ENCODE measurements around the gene TMCO4.

The TMCO4 gene

DNA sequence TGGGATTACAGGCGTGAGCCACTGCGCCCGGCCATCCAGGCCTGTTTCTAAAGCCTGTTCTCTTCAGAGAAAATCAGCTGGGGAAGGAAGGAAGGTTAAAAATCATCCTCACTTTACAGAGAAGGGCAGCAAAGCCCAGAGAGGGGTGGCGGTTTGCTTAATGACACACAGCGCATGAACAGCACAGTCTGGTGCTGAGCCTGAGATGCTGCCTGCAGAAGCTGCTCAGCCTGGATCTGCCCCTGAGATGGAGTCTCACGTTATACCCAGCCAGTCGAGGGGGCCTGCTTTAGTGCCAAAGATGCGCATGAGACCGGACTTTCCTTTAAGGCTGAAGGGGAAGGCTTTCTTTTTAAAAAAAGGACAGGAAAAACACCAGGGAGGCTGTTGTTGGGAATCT lies 113.7 kb downstream of the TMCO4 start:
- DNase-seq (ENCODE audit: low read depth in 2 of 2) = no peak

DNA sequence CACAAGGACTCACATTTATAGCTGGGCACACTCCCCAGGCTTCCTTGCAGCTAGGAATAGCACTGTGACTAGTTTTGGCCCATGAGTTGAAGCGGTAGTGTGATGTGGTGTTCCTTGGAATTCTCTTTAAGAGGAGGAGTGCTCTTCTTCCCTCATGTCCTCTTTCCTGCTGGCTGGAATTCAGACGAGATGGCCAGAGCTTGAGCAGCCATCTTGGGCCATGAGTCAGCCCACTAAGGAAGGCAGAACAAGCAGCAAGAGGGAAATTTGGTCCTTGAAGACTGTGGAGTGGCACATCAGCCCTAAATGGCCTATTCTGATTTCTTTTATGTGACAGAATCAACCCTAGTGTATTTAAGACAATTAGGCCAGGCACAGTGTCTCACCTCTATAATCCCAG lies 115.0 kb downstream of the TMCO4 start:
- DNase-seq (ENCODE audit: low read depth in 2 of 2) = no peak

DNA sequence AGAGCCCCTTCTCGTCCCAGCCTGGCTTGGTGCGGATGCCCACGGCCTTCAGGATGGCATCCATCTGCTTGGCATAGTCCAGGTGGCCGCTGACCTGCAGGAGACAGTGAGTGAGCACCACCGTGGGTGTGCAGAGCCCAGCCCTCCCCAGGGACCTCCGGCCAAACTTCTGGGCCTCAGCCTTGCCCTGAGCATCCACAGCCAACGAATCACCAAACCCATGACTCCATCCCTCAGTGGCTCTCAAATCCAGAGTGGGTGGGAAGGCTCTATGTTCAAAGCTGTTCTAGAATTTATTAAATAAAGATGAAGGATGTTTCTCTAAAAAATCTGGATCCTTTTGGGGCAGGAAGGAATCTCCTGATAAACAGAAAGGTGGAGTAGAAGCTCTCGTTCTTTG lies 116.4 kb downstream of the TMCO4 start:
- no peak for DNase-seq (ENCODE audit: low read depth in 2 of 2)

DNA sequence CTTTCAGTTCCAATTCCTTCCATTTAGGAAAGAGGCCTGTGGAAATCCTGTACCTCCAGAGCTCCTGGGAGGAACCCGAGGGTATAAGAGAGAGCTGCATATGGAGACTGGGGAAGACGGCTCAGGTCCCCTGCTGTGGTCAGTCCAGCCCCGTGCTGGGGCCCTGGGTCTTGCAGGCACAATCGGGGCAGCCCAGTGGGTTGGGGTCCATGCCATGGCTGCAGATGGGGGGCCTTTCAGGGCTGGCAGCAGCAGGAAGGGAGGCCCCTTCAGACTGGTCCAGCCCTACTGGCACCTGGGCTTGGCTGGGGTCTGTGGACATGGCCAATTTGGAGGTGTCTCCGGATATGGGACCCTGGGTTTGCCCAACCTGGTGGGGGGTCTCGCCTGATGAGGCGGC lies 116.8 kb downstream of the TMCO4 start:
- DNase-seq (ENCODE audit: low read depth in 2 of 2) = no peak

DNA sequence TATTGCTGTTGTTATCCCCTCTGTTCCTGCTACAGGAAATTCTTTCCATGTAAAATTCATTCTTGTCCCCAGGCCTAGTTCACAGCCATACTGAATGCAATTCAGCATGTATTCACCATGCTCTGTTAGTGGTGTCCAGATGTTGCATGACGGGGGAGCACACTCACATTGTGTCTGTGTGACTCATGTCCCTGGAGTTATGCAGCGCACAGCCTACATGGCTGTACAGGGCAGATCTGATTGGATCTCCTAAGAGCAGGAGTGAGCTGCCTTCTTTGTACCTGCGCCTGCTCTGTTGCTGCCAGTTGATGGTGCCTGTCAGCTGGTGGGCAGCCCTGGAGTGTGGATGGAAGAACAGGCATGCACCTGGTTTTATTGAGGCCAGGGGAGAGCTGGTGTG lies 117.5 kb downstream of the TMCO4 start:
- no peak for DNase-seq (ENCODE audit: low read depth in 2 of 2)

DNA sequence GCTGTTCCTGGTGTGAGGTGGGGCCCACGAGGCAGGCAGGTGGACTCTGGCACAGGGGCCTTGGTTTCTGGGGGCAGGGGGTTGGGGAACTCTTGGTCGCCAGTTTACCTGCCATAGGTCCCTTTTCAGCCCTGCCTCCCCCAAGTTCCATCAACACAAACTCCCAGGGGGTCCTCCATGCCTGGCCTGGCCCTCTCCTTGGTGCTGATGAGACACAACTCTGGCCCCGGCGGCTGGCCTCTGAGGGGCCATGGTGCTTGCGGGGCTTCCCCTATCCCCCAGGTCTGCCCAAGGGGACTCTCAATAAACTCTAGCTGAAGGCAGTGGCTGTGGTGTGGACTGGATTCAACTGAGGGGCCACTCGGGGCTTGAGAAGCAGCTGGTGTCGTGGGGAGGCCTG lies 119.1 kb downstream of the TMCO4 start:
- no peak for DNase-seq (ENCODE audit: low read depth in 2 of 2)

DNA sequence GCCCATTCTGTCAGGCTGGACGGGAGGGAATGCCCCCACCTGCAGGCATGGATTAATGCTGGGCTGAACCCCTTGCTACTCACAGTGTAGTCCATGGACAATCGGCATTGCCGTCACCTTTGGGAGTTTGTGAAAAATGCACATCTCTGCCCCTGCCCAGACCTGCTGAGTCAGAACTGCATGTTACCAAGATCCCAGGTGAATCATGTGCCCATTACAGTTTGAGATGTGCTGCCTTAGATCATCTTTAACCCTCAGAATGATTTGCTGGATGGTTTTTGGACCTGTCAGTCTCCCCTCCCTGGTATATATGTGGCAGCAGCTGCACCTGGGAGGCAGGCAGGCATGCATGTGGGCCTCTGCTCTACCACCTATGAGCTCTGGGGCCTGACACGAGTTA lies 120.0 kb downstream of the TMCO4 start:
- no peak for DNase-seq (ENCODE audit: low read depth in 2 of 2)

DNA sequence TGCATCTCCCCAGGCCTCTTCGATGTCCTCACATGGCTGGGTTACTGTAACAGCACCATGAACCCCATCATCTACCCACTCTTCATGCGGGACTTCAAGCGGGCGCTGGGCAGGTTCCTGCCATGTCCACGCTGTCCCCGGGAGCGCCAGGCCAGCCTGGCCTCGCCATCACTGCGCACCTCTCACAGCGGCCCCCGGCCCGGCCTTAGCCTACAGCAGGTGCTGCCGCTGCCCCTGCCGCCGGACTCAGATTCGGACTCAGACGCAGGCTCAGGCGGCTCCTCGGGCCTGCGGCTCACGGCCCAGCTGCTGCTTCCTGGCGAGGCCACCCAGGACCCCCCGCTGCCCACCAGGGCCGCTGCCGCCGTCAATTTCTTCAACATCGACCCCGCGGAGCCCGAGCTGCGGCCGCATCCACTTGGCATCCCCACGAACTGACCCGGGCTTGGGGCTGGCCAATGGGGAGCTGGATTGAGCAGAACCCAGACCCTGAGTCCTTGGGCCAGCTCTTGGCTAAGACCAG lies 120.7 kb downstream of the TMCO4 start:
- DNase-seq (ENCODE audit: low read depth in 2 of 2) = no peak

DNA sequence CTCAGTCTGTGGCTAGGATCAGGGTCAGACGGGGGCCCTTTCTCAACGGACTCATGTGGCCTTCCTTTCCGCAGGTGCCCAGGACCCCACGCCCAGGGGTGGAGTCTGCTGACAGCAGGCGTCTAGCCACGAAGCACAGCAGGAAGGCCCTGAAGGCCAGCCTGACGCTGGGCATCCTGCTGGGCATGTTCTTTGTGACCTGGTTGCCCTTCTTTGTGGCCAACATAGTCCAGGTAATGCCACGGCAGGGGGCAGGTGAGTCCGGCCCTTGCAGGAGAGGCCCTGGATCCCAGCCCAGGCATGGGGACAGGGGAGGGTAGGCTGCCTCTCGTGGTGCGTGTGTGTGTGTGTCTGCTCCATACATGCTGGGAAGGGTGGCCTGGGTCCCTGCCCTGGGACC lies 121.2 kb downstream of the TMCO4 start:
- DNase-seq (ENCODE audit: low read depth in 2 of 2) = no peak

DNA sequence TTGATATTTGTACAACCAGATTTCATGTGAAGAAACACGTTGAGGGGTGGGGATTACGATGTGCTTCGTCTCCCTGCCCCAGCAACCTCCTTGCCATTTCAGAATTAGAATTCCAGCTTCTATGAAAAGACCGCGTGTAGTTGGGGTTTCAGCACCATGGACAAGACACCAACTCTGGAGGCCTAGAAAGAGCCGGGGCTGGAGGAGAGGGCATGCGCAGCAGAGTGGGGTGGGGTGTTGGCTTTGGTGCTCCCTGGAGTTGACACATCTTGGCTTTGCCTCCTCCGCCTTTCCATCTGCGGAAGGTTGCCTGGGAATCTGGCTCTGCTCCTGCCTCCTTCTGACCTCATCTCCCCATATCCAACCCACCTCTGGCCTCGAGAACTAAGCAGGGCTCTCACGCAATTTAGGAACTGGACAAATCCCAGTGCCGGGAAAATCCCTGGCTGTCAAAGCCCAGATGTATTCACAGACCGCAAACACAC lies 123.2 kb downstream of the TMCO4 start:
- no peak for DNase-seq (ENCODE audit: low read depth in 2 of 2)

DNA sequence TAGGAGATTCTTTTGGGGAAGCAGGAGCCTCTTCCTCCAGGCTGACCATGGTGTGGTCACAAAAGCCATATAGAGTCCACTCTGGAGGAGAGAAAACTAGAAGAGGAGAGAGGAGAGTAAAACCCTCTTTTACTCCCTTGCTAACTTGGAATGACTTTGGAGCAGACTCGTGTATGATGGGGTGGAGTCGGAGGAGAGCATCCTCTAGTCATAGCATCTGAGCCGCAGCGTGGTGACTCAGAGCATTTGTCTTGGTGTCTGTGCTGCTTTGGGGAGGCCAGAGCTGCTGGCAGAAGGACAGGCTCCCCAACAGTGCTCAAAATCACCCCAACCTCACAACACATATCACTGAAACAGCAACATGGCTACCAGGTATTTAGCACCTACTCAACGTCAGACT lies 123.9 kb downstream of the TMCO4 start:
- no peak for DNase-seq (ENCODE audit: low read depth in 2 of 2)

DNA sequence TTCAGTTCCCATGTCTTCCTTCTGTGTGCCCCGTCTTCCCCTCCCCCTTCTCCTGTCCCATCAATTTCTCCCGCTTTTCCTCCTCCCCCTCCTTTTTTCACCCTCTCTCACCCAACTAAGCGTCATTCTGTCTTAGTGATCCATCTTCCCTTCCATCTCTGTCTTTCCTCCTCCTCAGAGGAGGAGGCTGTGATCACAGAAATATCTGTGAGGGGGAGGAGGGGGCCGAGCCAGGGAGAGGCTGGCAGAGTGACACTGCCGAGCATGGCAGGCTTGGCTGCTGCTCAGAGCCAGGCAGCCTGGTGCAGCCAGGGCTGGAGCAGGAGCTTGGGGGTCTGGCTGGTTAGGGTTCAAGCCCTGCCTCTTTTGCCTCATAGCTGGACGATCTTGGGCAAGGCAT lies 127.5 kb downstream of the TMCO4 start:
- no peak for DNase-seq (ENCODE audit: low read depth in 2 of 2)

DNA sequence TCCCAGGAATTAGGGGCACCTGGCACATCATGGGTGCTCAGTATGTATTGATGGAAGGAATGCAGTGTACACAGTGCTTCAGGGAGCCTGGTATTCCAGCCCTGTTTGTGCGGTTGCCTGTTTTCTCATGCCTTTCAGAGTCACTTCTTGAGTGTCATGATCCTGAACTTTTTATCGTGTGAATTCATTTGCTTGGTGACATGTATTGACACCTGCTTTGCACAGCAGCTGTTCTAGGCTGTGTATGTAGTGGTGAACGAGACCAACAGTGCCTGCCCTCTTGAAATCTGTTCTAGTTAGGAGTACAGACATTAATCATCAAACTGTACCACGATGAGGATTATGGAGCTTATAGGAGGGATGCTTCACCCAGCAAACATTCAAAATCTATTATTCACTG lies 128.9 kb downstream of the TMCO4 start:
- DNase-seq (ENCODE audit: low read depth in 2 of 2) = no peak

DNA sequence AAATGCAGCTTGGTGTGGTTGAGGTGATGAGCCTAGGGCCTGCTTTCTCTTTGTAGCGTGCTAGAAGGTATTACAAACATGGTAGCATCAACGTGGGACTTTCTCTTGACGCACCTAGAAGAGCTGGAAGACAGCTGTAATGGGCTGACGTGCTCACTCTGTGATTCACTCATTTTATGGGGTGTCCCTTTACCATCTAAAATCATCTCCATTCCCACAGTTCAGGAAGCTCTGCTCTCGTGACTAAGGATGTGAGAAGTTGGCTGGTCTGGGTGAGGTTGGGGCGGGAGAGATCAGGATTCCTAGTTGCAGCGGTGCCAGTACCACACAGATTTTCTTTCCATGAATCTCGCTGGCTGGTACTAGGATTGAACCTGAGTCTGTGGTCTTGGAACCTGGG lies 130.8 kb downstream of the TMCO4 start:
- DNase-seq (ENCODE audit: low read depth in 2 of 2) = no peak

DNA sequence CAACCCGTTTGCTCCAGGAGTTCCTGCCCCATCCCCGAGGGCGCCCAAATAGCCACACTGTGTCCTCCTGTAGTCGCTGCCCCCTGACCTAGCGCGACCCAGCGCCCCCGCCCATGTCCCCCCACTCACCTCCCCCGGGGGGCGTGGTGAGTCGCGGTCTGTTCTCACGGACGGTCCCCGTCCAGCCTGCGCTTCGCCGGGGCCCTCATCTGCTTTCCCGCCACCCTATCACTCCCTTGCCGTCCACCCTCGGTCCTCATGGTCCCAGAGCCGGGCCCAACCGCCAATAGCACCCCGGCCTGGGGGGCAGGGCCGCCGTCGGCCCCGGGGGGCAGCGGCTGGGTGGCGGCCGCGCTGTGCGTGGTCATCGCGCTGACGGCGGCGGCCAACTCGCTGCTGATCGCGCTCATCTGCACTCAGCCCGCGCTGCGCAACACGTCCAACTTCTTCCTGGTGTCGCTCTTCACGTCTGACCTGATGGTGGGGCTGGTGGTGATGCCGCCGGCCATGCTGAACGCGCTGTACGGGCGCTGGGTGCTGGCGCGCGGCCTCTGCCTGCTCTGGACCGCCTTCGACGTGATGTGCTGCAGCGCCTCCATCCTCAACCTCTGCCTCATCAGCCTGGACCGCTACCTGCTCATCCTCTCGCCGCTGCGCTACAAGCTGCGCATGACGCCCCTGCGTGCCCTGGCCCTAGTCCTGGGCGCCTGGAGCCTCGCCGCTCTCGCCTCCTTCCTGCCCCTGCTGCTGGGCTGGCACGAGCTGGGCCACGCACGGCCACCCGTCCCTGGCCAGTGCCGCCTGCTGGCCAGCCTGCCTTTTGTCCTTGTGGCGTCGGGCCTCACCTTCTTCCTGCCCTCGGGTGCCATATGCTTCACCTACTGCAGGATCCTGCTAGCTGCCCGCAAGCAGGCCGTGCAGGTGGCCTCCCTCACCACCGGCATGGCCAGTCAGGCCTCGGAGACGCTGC lies 133.9 kb downstream of the TMCO4 start:
- DNase-seq (ENCODE audit: low read depth in 2 of 2) = no peak

DNA sequence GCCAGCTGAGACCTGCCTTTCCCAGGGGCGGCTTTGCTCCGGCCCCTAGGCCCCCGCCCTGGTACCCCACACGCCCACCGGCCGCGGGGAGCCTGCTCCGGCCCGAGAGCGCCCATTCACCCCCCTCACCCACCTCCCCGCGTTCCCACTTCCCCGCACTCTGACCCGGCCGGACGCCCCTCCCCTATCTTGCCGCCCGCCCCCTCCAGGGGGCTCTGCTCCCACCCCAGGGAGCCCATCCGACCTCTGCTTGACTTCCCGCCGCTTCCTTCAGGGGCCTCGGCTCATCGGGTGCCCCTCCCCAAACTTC lies 134.6 kb downstream of the TMCO4 start:
- DNase-seq (ENCODE audit: low read depth in 2 of 2) = no peak

DNA sequence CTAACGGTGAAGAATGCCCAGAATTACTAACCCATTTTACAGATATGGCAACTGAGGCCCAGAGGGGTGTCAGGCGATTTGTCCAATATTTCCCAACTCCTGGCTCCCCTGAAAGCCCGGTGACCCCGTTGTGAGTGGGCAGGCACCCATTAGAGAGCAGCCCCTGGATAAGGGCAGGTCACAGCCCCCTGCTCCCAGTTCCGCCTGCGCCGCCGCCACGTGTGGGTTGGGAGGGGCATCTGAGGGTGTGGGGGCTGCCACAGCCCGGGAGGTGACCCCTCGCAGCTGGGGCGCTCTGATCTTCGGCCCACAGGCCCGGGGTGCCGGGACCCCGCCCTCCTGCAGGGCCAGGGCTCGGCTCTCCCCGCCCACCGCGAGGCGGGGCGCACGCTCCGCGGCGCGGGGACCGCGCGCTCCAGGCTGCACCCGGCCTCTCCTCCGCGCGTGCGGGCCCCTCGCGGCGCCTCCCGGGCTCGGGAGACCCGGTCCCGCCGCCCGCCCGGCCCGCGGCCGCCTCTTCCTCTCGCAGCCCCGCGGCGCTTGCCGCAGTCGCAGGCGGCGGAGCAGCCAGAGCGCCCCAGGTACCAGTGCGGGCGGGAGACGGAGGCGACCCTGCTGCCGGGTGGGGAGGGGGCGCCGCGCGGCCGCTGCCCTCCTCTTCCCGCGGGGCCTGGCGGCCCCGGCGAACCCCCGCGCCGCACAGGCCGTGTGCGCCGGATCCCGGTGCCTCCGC lies 135.1 kb downstream of the TMCO4 start, which contains the start of gene HTR6:
Gene HTR6 (plus strand): TSS at position 423 of the 733 bp plus-strand sequence. CDS start 879 bp downstream, outside the sequence.
- no peak for DNase-seq (ENCODE audit: low read depth in 2 of 2)

DNA sequence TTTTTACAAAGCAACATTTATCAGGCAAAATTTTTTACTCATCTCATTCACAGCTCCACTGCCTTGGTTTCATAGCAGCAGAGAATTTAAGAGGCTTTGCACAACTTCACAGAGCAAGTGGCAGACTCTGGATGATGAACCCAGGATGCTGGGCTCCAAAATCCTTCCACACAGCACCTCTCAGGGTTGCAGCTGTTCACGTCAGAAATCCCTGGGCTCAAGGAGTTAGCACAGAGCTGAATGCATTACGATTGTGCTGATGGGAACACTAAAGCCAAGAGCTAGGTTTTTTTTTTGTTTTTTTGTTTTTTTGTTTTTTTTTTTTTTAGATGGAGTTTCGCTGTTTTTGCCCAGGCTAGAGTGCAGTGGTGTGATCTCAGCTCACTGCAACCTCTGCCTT lies 137.4 kb downstream of the TMCO4 start:
- no peak for DNase-seq (ENCODE audit: low read depth in 2 of 2)

DNA sequence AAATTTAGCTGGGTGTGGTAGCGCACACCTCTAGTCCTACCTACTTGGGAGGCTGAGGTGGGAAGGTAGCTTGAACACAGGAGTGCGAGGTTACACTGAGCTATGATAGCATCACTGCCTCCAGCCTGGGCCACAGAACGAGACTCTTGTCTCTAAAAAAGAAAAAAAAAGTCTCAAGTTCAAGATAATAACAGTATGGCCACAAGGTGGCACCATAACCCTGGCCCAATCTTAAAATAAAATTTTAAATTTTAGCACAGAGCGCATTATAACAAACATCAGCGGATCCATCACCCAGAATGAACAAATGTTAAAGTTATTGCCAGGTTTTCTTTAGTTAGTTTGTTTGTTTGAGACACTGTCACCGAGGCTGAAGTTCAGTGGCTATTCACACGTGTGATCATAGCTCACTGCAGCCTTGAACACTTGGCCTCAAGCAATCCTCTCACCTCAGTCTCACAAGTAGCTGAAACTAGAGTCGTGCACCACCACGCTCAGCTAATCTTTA lies 137.9 kb downstream of the TMCO4 start:
- no peak for DNase-seq (ENCODE audit: low read depth in 2 of 2)

DNA sequence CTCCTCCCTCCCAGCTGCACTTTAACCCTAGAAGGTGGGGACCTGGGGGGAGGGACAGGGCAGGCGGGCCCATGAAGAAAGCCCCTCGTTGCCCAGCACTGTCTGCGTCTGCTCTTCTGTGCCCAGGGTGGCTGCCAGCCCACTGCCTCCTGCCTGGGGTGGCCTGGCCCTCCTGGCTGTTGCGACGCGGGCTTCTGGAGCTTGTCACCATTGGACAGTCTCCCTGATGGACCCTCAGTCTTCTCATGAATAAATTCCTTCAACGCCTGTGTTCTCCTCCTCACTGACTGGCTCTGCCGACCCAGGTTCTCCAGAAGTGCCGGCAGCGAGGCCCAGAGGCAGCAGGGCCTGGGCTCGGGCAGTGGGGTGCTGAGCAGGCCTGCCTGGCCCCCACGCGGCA lies 141.5 kb downstream of the TMCO4 start:
- no peak for DNase-seq (ENCODE audit: low read depth in 2 of 2)

DNA sequence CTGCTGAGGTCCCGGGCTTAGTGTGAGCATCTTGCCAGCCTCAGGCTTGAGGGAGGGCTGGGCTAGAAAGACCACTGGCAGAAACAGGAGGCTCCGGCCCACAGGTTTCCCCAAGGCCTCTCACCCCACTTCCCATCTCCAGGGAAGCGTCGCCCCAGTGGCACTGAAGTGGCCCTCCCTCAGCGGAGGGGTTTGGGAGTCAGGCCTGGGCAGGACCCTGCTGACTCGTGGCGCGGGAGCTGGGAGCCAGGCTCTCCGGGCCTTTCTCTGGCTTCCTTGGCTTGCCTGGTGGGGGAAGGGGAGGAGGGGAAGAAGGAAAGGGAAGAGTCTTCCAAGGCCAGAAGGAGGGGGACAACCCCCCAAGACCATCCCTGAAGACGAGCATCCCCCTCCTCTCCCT lies 142.2 kb downstream of the TMCO4 start:
- no peak for DNase-seq (ENCODE audit: low read depth in 2 of 2)

DNA sequence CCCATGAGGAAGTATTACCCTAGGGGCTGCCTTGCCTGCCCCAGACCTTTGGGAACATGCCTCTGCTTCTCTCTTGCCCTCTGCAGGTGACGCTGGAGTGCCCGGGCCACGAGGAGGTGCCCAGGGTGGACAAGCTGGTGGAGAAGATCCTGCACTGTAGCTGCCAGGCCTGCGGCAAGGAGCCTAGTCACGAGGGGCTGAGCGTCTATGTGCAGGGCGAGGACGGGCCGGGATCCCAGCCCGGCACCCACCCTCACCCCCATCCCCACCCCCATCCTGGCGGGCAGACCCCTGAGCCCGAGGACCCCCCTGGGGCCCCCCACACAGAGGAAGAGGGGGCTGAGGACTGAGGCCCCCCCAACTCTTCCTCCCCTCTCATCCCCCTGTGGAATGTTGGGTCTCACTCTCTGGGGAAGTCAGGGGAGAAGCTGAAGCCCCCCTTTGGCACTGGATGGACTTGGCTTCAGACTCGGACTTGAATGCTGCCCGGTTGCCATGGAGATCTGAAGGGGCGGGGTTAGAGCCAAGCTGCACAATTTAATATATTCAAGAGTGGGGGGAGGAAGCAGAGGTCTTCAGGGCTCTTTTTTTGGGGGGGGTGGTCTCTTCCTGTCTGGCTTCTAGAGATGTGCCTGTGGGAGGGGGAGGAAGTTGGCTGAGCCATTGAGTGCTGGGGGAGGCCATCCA lies 142.8 kb downstream of the TMCO4 start:
- DNase-seq (ENCODE audit: low read depth in 2 of 2) = no peak

Data from stimulated activated CD4-positive, alpha-beta T cell treated with anti-CD3 and anti-CD28 coated beads, Interleukin-12 subunit alpha, Interleukin-12 subunit beta, amount 100 ng/mL, for 24 hours (primary cell).